ENCODE results near the gene SIAE.
"Not testable (repeated sequence)": the region's sequence is repeated elsewhere in the genome, so short reads cannot be mapped to it uniquely, and the experiment has no call there.

Gene SIAE

DNA sequence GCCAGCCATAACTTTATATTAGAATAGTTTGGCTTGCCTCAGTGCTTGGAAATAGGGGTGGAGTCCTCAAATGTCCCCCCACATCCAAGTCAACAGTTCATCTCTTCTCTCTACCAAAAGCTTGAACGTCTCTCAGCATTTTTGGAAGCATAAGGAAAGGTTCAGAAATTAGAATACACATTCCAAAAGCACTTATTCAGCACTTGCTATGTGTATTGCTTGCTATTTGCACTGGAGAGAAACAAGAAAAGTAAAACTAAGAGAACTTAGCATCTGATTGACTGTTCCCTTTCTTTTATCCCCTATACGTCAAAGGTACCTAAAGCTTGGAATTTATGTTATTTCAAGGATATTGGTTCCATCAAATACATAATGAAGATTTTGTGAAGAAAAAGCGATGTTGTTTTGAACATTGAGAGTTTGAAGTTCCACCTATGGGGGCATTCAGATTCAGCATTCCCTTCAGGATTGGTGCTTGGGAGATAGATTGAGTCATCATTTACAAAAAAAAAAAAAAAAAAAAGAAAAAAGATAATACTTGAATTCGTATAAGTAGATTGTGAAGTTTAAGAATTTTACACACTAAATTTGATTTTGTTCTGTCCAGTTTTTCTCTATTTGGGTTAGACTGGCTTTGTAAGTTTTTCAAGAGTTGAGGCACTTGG, 49.5 kb downstream of the SIAE start:
- Mint-ChIP-seq H3K9me3 (no peaks in the 10 kb centered on the region), H3K27ac (peak overlapping the region; percentile 95), H3K4me3 (peak overlapping the region; percentile 85 to 90), H3K27me3 (peaks cover 10 to 17% of the 10 kb centered on the region in 2 donors), H3K4me1 (peaks cover 14 to 31% of the 10 kb centered on the region in 2 donors), H3K36me3 (peaks cover 15 to 22% of the 10 kb centered on the region in 2 donors)
- ATAC-seq (replicated peaks) (no peak), DNase-seq (no peak)

DNA sequence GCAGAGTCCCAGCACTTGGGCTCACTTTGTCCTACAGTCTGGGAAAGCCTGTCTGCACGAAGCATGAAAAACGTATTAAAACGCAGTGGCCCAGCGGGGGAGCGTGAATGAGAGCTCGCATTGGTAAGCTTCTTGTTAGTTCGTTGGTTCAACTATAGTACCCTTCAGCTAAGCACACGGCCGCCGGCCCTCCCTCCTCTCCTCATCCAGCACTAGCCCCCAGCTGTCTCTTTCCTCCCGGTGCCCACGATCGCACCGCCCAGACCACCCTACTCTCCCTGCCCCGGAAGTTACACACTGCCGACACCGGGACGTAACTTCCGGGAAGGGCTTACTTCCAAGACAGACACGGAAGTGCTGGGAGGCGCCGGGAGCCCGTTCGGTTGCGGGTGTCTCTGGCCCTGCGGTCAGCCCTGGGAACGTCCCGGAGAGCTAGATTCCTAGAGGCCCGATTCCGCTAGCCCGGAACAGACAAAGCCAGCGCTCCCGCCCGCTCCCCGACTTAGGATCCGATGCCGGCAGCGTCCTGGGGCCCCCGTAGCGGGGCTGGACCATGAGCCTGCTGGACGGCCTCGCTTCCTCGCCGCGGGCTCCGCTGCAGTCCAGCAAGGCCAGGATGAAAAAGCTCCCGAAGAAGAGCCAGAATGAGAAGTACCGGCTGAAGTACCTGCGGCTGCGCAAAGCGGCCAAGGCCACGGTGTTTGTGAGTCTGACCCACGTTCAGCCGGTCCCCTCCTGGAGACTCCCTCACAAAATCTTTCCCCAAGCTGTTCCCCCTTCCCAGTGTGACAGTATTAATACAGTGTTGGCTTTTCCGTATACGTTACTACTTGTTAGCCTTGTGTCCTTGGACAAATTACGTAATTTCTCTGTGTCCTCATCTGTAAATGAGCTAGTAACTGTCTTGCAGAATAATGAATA, 50.7 kb downstream of the SIAE start, which contains the start of gene TBRG1:
TBRG1 (plus strand) TSS at position 334 of the 921 bp plus-strand sequence; CDS start at position 554, 220 bp downstream.
- Mint-ChIP-seq H3K36me3 (peaks cover 15% of the 10 kb centered on the region in 2 donors), H3K9me3 (no peaks in the 10 kb centered on the region), H3K27ac (peak within 1 kb of the TSS; percentile 95), H3K4me1 (peaks cover 14 to 31% of the 10 kb centered on the region in 2 donors), H3K4me3 (peak within 1 kb of the TSS; percentile 85 to 90), H3K27me3 (peaks cover 14 to 29% of the 10 kb centered on the region in 2 donors)
- DNase-seq (peak; percentile 74), ATAC-seq (replicated peaks) (peak; percentile 99)

DNA sequence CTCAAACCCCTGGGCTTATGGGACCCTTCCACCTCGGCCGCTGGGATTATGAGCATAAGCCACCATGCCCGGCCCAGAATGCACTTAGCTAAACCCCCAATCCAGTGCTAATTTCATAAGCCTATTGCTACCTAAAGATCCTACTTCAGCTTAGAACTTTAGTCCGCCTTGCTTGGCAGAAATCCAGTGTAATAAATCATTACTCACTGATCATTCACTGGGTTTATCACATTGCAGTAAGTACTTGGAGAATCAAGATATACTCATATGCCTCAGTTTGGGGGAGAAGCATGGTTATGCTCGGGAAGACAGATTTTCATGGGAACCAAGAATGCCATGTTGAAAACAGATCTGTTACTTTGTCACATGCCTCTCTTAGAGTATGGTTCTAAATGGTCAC, 54.7 kb downstream of the SIAE start:
- Mint-ChIP-seq H3K27me3 (peaks cover 28 to 56% of the 10 kb centered on the region in 2 donors), H3K4me1 (peaks cover 4 to 8% of the 10 kb centered on the region in 2 donors), H3K9me3 (no peaks in the 10 kb centered on the region), H3K36me3 (peaks cover 0 to 1% of the 10 kb centered on the region in 2 donors), H3K4me3 (no peak overlapping the region), H3K27ac (no peak overlapping the region)
- DNase-seq (no peak), ATAC-seq (replicated peaks) (no peak)

DNA sequence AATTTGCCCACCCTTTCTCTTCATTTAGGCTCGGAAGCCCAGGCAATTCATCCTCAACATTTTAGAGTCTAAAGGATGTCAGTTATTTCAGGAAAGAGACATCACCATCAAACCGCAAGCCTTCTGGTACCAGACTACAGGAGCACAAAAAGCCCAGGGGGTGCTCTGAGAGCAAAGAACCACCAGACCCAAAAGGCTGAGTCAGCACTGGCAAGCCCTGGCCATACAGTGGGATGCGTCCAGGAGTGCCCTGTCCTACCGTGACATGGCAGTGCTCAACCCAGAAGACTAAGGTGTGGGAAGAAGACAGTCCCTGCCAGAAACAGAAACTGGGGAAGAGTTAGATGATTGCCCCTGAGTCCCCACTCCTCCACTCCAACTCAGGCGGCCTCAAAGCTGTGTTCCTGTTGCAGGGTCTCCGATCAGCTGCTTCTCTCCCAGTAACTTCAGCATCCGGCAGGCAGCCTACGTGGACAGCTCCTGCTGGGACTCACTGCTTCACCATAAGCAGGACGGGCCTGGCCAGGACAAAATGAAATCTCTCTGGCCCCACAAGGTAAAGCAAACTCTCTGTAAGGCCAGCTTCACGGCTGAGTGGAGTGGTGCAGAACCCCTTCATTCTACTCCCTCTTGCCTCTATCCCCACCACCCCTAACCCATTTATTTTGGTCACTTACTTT, 60.8 kb downstream of the SIAE start:
- Mint-ChIP-seq H3K4me3 (no peak overlapping the region), H3K27ac (no peak overlapping the region), H3K36me3 (no peaks in the 10 kb centered on the region), H3K27me3 (peaks cover 22 to 37% of the 10 kb centered on the region in 2 donors), H3K4me1 (no peaks in the 10 kb centered on the region), H3K9me3 (no peaks in the 10 kb centered on the region)
- ATAC-seq (replicated peaks) = no peak
- no peak for DNase-seq

DNA sequence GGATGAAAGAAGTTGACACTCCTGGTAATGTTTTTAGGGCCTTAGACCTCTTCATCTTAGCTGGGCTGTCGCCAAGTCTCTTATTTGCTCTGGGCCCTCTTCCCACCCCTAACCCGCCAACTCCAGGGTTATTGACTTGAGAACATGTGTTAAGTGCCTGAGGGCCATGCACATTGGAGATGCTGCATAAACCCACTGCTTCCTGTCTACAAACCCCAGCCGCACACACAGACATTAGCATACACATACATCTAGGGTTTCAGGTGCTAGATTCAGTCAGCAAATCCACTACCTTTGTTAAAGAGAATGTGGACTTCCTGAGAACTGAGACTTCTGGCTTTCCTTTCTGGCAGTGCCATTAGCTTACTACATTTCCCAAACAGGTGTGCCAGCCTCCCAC, 61.5 kb downstream of the SIAE start:
- Mint-ChIP-seq H3K27me3 (peaks cover 15 to 30% of the 10 kb centered on the region in 2 donors), H3K4me3 (no peak overlapping the region), H3K36me3 (no peaks in the 10 kb centered on the region), H3K4me1 (no peaks in the 10 kb centered on the region), H3K9me3 (no peaks in the 10 kb centered on the region), H3K27ac (no peak overlapping the region)
- no peak for DNase-seq
- ATAC-seq (replicated peaks) = peak in 1 of 2 donors; percentile 43

DNA sequence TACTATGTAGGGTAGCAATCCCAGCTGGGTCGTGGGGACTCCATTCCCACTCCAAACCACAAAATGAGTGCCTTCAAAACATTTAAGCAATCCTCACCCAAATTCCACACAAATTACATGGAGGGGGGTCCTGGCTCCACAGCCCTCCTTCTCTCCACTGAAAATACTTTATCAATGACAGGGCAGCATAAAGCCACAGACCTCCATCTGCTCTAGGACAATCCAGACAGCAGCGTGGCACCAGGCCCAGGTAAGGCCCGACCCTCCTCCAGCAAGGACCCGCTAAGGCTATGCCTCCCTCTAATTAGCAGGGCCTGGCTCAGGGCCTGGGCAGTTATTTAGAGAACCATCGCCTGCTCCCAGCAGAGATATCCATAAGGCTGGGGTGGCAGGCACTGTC, 62.5 kb downstream of the SIAE start, which contains the start of gene PANX3:
PANX3 (plus strand) TSS at position 365 of the 400 bp plus-strand sequence. CDS start 129 bp downstream, outside the sequence.
- H3K27ac Mint-ChIP-seq = no peak within 1 kb of the TSS
- ATAC-seq (replicated peaks) = no peak

DNA sequence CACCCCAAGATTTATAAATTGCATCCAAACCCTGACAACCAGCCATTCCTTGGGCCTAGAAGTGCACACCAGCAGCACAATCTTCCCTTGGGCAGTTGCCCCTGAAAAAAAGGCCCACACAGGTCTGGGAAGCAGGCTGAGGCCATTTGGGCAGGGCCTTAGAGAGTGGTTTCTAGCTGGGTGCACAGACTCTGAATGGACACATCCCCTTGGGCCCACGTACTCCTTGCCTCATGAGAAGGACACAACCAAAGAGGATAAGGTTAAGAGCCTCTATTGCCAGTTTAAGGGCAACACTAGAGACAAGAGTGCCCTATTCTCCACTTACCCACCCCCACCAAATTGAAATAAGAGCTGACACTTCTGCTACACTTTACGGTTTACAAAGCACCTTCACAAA, 63.2 kb downstream of the SIAE start:
- Mint-ChIP-seq H3K4me3 (no peak overlapping the region), H3K27ac (no peak overlapping the region), H3K4me1 (peaks cover 2 to 5% of the 10 kb centered on the region in 2 donors), H3K27me3 (peaks cover 11 to 20% of the 10 kb centered on the region in 2 donors), H3K36me3 (no peaks in the 10 kb centered on the region), H3K9me3 (no peaks in the 10 kb centered on the region)
- no peak for ATAC-seq (replicated peaks)
- DNase-seq = no peak

More for the DNA sequence above, 62.5 kb downstream of the SIAE start, which contains the start of gene PANX3:
- Mint-ChIP-seq H3K36me3 (no peaks in the 10 kb centered on the region), H3K4me3 (no peak within 1 kb of the TSS), H3K4me1 (peaks cover 0 to under 1% of the 10 kb centered on the region in 2 donors), H3K9me3 (no peaks in the 10 kb centered on the region), H3K27me3 (peaks cover 11 to 23% of the 10 kb centered on the region in 2 donors)
- DNase-seq = no peak

DNA sequence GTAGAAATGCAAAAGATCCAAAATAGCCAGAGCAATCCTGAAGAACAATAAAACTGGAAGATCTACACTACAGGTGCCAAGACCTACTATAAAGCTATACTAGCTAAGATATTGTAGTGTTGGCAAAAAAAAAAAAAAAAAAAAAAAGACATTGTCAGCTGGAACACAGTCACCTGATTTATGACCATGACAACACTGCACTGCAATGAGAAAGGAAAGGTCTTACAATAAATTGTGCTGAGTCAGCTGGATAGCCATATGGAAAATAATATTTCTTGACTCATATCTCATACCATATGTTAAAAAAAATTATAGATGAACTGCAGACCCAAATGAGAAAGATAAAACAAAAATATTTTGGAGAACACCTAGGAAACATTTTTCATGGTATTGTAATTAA, 65.4 kb downstream of the SIAE start:
- Mint-ChIP-seq H3K4me3 (no peak overlapping the region), H3K27me3 (peaks cover 4 to 6% of the 10 kb centered on the region in 2 donors), H3K9me3 (no peaks in the 10 kb centered on the region), H3K27ac (no peak overlapping the region), H3K36me3 (no peaks in the 10 kb centered on the region), H3K4me1 (peaks cover 2 to 5% of the 10 kb centered on the region in 2 donors)
- ATAC-seq (replicated peaks) = no peak
- DNase-seq = no peak

DNA sequence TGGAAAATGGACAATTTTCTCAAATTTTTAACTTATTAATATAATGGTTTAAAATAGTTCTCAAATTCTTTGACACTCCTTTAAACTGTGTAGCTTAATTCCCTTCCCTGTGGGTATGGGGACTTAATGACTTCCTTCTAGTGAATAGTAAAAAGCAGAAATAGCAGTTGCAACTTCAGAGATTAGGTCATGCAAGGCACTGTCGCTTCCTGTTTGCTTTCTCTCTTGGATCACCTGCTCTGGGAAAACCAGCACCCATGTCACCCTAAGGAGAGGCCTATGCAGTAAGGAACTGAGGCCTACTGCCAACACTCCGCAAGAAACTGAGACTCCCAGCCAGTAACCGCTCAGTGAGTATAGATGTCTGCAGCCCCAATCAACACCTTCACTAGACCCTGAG, 67.8 kb downstream of the SIAE start:
- Mint-ChIP-seq H3K9me3 (no peaks in the 10 kb centered on the region), H3K4me1 (peaks cover 2 to 5% of the 10 kb centered on the region in 2 donors), H3K4me3 (no peak overlapping the region), H3K36me3 (no peaks in the 10 kb centered on the region), H3K27me3 (peaks cover 16% of the 10 kb centered on the region in 2 donors), H3K27ac (no peak overlapping the region)
- ATAC-seq (replicated peaks) = peak; percentile 25 to 31
- DNase-seq = no peak

DNA sequence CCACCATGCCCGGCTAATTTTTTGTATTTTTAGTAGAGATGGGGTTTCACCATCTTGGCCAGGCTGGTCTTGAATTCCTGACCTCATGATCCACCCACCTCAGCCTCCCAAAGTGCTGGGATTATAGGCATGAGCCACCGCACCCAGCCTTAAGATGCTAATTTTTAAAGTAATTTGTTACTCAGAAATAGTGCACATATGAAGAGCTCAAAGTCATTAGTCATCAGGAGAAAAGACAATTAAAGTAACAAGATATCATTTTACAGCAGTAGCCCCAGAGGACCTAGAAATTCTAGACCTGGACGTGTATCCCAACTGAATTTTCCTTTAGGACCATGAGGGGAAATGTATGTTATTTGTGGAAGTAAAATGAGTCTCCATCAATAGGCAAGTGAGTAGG, 70.8 kb downstream of the SIAE start:
- H3K36me3 Mint-ChIP-seq; H3K27ac Mint-ChIP-seq; ATAC-seq (replicated peaks); H3K4me1 Mint-ChIP-seq; H3K9me3 Mint-ChIP-seq; H3K4me3 Mint-ChIP-seq; DNase-seq: not testable (repeated sequence)
- peaks cover 27 to 31% of the 10 kb centered on the region in 2 donors for H3K27me3 Mint-ChIP-seq

DNA sequence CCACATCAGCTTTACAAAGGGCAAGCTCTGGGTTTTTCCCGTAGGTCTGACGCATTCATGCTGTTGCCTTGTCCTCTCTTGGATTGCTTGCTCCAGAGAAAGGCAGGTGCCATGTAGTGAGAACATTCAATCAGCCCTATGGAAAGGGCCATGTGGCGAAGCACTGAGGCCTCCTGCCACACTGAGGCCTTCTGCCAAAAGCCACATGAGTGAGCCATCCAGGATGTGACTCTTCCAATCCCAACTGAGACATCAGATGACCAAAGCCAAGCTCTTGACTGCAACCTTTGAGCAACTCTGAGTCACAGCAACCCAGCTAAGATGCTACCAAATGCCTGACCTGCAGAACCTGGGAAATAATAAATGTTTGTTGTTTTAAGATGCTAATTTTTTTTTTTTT, 71.3 kb downstream of the SIAE start:
- DNase-seq (no peak), ATAC-seq (replicated peaks) (no peak)
- Mint-ChIP-seq H3K36me3 (no peaks in the 10 kb centered on the region), H3K27ac (no peak overlapping the region), H3K9me3 (no peaks in the 10 kb centered on the region), H3K4me3 (no peak overlapping the region), H3K27me3 (peaks cover 32 to 36% of the 10 kb centered on the region in 2 donors), H3K4me1 (peaks cover 2 to 5% of the 10 kb centered on the region in 2 donors)

DNA sequence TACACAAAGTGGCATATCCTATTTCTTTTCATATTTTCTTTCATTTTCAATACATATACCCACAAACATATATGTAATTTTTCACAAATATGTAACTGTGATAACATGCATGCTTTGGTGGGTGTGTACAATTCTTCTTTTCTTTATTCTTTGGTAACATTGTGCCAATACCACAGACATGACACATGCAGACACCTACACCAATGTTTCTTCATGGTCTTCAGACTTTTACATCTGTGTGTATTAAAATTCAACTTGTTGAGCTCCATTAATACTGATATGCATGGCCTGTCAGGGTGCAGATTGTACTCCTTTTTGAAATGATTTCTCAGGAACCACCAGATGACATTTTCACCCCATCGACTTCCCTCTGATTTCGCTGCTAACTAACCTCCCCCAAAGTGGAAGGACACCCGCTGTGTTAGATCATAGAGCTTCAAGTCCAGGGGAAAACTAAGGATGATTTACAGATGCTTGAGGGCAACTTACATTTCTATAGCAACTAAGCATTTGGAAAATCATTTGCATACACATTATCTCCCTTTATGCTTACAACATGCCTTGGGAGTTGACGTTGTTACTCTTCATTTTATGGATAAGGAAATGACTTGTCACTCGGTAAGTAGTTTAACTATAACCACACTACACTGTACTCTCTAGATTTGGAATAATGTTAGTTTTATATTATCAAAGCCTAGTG, 72.8 kb downstream of the SIAE start:
- Mint-ChIP-seq H3K27ac (no peak overlapping the region), H3K9me3 (no peaks in the 10 kb centered on the region), H3K36me3 (no peaks in the 10 kb centered on the region), H3K4me1 (peaks cover 1 to 2% of the 10 kb centered on the region in 2 donors), H3K27me3 (peaks cover 42 to 47% of the 10 kb centered on the region in 2 donors), H3K4me3 (no peak overlapping the region)
- no peak for DNase-seq
- ATAC-seq (replicated peaks) = no peak

DNA sequence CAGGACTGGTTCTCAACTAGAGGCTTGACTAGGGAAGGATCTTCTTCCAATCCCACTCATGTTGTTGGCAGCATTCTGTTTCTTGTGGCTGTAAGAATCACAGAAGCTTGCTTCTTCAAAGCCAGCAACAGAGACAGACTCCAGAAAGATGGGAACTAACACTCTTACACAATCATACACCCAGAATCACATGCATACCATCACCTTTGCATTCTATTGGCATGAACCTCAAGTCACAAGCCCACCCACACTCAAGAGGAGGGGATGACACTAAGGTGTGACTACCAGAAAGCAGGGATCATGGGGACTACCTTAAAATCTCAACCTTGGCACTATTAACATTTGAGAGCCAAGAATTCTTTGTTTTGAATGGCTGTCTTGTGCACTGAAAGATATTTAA, 75.9 kb downstream of the SIAE start:
- H3K36me3 Mint-ChIP-seq = no peaks in the 10 kb centered on the region
- no peak for DNase-seq
- H3K27ac Mint-ChIP-seq = no peak overlapping the region
- H3K4me3 Mint-ChIP-seq = no peak overlapping the region
- H3K27me3 Mint-ChIP-seq = peaks cover 40 to 50% of the 10 kb centered on the region in 2 donors
- H3K4me1 Mint-ChIP-seq = no peaks in the 10 kb centered on the region
- no peaks in the 10 kb centered on the region for H3K9me3 Mint-ChIP-seq
- no peak for ATAC-seq (replicated peaks)
